IPS-NIHi7 (cell line): ENCODE data around the gene MYRIP.
A peak's percentile ranks its signal among the peaks of the same experiment; 100 is the strongest.
"Not testable (repeated sequence)": the region's sequence is repeated elsewhere in the genome, so short reads cannot be mapped to it uniquely, and the experiment has no call there.

ENCODE experiments used
- DNase-seq: peaks from one replicate; pipeline ENCODE4 v3.0.0; 2012; ENCODE audit warnings: mixed read lengths; ENCODE audit errors: extremely low spot score

MYRIP gene

DNA sequence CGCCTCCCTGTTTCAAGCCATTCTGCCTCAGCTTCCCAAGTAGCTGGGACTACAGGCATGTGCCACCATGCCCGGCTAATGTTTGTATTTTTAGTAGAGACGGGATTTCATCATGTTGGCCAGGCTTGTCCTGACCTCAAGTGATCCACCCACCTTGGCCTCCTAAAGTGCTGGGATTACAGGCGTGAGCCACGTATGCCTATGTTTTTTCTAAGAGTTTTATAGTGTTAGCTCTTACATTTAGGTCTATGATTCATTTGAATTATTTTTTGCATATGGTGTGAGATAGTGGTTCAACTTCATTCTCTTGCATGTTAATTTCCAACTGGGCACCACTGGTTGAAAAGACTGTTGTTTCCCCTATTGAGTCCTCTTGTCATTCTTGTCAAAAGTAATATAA, 473.6 kb downstream of the MYRIP start:
- not testable (repeated sequence) for DNase-seq

DNA sequence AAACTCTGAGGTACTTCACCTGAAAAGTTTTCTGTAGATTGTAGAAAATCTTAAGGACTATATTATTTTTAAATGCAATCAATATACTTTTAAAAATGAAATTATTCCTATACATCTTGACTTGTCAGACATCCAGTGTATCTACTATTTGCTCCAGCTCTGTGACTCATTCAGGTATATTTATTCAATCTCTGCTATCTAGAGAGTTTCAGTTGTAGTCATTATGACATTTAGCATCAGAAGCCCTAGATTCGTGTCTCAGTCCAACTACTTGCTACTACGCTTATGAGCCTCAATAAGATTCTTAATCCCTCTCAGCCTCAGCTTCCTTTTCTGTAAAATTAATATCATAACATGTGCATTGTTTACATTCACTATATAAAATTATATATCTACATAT, 477.8 kb downstream of the MYRIP start:
- no peak for DNase-seq

DNA sequence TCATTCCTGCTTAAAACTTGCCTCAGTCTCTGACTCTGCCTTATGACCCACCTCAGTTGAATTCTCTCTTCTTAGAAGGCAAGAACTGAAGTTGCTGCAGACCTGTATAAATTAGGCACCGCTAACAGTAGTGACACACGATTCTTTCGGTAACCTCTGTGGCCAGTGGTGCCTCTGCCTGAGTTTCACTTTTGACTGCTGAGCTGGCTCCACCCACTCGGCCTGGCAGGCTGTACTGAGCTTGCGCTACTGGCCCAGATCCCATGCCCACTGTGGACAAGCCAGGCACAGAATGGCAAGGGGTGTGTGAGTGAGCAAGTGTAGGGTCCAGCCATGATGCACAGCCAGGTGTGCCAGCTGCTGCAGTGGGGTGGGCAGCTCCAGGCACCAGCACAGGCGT, 481.0 kb downstream of the MYRIP start:
- DNase-seq: no peak

DNA sequence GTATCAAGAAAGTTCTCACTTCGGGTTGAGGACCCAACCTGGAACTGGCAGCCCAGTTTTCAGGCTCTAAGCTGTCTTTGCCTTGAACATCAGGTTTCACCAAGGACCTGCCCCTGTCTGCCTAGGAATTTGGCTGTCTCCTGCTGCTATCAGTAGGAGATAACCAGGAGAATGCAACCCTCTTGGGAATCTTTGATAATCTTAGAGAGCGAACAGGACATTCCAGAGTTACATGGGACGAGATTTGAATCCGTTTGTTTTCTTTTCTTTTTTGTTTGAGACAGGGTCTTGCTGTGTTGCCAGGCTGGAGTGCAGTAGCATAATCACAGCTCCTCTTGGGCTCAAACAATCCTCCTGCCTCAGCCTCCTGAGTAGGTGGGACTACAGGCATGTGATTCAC, 482.1 kb downstream of the MYRIP start:
- DNase-seq: no peak

DNA sequence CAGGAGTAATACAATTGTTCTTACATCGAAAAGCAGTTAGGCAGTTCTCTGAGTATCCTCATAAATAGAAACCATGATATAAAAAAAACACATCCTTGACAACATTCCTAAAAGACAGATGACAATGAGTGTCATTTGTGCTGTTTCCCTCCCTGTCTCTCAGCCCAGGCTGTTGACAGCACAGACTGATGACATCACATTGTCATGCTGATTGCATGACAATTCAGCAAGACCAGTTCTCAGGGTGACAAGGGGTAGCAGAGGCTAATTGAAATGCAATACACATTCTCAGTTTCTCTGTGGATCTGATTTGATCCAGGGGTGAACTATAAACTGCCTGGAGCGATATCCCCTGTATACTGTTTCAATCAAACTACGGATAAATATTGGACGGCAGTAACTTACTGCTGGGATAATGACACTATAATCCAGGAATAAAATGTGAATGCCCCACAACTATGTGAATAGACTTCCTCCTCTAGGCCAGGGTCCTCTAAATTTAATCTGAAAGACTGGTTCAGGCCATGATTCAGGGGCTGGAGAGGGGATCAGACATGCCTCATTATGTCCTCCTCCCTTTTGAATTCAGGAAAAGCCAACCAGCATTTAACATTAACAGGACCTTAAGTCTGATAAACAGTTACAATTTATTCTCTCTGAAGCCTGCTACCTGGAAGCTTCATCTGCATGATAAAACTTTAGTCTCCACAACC, 483.4 kb downstream of the MYRIP start:
- peak; percentile 66 for DNase-seq

DNA sequence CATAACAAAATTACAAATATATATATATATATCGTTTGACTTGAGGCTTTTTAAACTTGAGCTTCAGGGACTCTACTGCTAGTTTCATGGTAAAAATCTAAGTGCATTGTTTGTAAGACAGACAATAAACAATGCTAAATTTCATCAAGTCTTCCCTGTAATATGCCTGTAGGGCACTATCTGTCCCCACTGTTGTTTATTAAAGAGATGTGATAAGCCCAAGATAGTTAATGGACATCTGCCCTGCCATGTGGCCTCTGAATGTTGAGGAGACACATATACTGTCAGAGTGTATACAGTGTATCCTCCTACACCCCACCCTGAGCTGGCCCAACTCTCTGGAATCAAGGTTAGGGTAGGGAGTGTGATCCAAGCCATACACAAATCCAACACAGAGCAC, 485.0 kb downstream of the MYRIP start:
- no peak for DNase-seq

DNA sequence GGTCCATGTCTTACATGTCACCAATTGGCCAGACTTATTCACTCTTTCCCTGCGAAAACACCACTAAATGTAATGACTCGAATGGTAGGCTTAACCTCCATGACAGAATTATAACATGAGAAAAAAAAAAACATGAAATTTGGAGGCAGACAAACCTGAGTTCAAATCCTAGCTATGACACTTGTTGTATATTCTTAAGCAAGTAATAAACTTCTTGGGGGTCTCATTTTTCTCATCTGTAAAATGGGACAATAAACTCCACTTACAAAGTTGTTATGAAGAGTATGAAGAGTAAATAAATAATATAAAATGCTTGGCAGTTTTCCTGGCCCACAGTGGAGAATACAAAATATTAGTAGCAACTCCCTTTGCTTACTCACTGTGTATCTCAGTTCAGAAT, 488.7 kb downstream of the MYRIP start:
- DNase-seq: no peak

DNA sequence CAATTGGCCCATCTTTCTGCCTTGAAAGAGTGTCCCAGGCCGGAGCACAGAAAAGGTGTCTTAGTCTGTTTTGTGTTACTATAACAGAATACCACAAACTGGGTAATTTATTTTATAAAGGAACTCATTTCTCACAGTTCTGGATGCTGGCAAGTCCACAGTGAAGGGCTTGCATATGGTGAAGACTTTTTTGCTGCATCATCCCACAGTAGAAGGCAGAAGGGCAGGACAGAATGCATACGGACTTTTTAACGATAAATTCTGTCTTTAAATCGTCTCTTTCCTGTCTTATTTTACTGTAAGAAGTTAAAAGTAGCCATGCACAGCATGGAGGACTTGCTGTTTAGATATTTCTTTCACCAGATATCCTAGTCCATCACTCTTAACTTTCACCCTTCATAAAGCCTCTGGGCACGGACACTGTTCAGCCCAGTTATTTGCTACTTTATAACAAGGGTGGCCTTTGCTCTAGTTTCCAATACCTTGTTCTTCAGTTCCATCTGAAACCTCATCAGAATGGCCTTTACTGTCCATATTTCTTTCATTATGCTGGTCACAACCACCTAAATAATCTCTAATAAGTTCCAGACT, 489.8 kb downstream of the MYRIP start:
- DNase-seq: no peak

DNA sequence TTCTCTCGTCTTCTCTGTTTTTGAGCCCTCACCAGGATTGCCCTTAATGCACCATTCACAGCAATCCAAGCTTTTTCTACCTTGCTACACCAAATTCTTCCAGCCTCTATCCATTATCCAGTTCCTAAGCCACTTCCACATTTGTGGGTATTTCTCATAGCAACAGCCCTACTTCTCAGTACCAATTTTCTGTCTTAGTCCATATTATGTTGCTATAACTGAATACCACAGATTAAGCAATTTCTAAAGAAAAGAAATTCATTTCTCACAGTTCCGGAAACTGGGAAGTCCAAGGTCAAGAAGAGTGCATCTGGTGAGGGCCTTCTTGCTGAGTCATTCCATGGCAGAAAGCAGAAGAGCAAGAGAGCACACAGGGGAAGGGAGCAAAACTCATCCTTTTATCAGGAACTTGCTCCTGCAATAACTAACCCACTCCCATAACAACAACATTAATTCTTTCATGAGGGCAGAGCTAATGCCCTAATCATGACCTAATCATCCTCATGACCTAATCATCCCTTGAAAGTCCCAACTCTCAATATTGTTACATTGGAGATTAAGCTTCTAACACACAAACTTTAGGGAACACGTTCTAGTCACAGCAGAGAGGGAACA, 490.4 kb downstream of the MYRIP start:
- DNase-seq: no peak

DNA sequence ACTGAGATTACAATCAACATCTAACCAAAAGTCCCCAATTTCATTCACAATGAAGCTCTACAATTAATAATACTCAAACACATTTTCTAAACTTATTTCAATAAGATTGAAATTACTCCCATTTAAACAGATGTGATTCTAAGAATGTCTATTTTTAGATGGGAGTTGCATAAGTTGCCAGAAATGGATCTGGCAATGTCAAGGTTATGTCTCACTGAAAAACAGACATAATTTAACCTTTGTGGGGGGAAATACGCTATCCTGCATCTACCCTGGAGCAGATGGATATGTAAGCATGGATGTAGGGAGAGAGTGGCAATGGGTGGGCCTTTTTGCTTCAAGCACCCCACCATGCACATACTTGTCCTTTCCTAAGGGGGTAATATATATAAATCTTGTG, 493.4 kb downstream of the MYRIP start:
- no peak for DNase-seq

DNA sequence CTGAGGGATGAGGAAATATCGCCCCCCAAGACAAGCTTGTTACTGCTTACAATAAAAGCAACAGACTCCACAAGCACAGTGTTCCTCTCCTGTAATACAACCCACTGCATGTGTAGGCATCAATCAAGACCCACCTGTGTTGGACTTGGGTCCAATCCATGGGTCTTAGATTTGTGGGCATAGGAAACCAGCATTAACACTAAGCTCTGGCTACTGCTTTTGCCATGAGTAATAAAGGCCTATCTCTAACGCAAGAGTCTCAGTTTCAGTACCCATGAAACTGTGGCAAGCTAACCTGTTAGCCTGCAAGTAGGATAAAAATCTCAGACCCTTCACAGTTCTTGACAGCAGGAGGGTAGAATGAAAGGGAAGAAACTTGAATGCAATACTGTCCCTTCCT, 494.9 kb downstream of the MYRIP start:
- no peak for DNase-seq

DNA sequence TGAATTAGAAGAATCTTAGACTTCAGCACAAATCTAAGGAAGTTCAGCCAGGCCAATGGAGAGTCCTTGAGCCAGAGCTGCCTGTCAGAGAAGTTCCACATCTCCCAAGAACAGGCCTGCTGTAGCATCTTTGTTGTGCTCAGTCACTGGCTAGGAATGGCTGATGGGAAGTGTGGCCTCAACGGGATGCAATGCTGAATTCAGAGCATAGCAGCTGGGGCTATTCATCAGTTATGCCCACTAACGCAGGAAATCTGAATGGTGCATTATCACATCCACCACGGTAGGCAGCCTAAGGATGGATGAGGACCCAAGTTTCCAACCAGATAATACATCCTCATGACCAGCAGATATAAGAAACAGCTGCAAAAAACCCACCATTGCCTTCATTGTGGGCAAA, 496.9 kb downstream of the MYRIP start:
- DNase-seq: no peak

DNA sequence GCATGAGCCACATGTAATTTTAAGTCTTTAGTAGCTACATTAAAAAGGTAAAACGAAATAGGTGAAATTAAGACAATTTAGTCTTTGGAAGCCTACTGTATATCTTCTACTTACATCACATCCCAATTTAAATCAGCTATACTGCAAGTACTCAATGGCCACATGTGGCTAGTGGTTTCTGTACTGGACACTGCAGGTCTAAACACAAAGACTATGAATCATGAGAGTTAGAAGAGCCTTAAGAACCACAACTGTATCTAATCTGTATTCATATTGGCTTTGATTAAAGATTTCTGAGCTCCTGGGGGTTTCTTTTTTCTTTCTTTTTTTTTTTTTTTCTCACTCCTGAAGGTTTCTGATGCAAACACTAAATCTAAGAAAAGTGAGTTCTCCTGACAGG, 497.8 kb downstream of the MYRIP start:
- no peak for DNase-seq

DNA sequence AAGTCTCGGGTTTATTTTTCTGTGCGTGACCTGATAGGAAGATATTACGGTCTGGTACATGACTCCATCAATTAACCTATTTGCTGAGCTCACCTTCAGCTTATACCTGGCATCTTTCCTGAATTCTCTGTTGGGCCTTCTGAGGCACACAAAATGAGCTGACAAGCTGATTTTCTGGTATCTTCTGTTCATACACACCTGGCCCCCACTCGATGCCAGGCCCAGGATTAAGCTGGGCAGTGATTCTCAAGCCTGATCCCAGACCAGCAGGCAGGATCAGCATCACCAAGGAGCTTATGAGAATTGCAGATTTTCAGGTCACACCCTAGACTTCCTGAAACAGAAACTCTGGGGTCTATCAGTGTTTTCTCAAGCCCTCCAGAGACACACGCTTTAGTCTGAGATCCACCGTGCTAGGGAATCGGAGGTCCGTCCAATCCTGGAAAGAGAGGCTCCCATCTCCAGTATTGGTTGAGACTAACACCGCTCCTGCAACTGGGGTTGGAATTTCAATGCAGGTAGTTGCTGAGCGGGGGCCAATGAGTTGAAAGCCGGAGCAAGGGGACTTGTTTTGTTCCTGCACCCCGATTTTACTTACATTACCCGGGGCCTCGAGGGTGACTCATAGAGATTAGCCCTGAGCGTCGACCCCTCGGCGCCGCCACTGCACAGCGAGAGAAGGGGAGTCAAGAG, 499.5 kb downstream of the MYRIP start:
- peak; percentile 30 for DNase-seq

DNA sequence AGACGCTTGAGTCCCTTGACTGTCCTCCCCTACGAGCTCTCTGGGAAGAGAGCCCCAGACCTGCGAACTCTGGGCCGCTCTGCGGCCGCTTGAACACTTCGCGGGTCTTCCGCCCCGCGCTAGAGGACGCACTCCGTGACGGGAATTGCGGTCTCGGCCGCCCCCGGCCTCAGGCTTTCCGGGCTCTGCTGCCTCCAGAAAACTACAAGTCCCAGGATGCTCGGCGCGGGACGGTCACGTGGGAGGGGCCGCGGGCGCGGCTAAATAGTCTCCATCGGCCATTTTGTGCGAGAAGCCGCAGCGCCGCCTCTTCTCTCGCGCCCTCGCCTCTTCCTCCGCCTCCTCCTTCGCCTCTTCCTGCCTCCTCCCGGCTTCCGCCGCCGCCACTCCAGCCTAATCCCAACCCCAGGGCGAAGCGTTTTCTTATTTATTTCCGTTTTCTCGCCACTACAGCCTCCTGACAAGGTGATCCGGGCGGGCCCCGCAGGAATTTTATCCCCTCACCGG, 500.1 kb downstream of the MYRIP start, which contains the start of gene EIF1B:
Gene EIF1B, plus strand, starts transcription at position 290 of the 507 bp plus-strand sequence. CDS start 235 bp downstream, outside the sequence.
- peak; percentile 96 for DNase-seq
